Right lobe of liver (tissue), 4 donors: Measurements from ENCODE around the gene RGS12.

ENCODE experiments used
- POLR2A ChIP-seq: fragments of 450-650 bp; IDR thresholded peaks from one replicate; pipeline ENCODE4 v1.6.1; 2017; ENCODE audit warnings: antibody characterized with exemption, mild to moderate bottlenecking
- TF ChIP-seq, protein P1 (sequence below), 4 donors: fragments of 200-600 bp in 3 of 4; fragments of 450-650 bp in 1 of 4; IDR thresholded peaks; one replicate each; pipeline versions ENCODE4 v1.5.1 to v1.8.0; 2016 to 2022; ENCODE audit warnings: antibody characterized with exemption in 4 of 4, mild to moderate bottlenecking in 2 of 4
- donor health status: DM: no; HTN: no; CAD: no.
- donor health status: DM: no; HTN: no; CAD: no.
- donor health status: DM: no; HTN: yes; CAD: no.

DNA sequence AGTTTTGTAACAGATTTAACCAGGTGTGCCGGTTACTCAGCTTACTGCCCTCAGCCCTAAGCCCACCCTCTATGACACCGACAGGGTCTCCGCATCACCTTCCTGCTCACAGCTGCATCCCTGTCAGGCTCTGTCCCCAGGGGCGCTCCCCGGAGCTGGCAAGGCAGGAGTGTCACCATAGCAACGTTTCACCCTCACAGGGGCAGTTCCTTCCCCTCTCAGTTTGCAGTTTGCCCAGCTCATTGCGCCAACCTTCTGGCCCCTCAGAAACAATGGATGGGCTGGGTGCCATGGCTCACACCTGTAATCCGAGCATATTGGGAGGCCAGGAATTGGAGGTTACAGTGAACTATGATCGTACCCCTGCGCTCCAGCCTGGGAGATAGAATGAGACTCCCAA, 42.6 kb downstream of the RGS12 start:
- TF ChIP-seq POLR2A, result no peak
- TF ChIP-seq, protein P1, sequence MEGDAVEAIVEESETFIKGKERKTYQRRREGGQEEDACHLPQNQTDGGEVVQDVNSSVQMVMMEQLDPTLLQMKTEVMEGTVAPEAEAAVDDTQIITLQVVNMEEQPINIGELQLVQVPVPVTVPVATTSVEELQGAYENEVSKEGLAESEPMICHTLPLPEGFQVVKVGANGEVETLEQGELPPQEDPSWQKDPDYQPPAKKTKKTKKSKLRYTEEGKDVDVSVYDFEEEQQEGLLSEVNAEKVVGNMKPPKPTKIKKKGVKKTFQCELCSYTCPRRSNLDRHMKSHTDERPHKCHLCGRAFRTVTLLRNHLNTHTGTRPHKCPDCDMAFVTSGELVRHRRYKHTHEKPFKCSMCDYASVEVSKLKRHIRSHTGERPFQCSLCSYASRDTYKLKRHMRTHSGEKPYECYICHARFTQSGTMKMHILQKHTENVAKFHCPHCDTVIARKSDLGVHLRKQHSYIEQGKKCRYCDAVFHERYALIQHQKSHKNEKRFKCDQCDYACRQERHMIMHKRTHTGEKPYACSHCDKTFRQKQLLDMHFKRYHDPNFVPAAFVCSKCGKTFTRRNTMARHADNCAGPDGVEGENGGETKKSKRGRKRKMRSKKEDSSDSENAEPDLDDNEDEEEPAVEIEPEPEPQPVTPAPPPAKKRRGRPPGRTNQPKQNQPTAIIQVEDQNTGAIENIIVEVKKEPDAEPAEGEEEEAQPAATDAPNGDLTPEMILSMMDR (IDR thresholded peaks at IDR 0.05), result no peak
